HG03558 (cell line): ENCODE measurements around the gene GIN1.

ENCODE experiments used
- ATAC-seq: cut with Tn5 transposase; IDR thresholded peaks from one replicate; pipeline ENCODE4 v1.9.1; 2021; ENCODE audit warnings: moderate number of reproducible peaks; ENCODE audit not compliant: unreplicated experiment; ENCODE audit errors: extremely low read depth

The GIN1 gene

GRCh38 chr5:103041071-103041676 is 78.8 kb downstream of the GIN1 start:
- no peak for ATAC-seq

DNA sequence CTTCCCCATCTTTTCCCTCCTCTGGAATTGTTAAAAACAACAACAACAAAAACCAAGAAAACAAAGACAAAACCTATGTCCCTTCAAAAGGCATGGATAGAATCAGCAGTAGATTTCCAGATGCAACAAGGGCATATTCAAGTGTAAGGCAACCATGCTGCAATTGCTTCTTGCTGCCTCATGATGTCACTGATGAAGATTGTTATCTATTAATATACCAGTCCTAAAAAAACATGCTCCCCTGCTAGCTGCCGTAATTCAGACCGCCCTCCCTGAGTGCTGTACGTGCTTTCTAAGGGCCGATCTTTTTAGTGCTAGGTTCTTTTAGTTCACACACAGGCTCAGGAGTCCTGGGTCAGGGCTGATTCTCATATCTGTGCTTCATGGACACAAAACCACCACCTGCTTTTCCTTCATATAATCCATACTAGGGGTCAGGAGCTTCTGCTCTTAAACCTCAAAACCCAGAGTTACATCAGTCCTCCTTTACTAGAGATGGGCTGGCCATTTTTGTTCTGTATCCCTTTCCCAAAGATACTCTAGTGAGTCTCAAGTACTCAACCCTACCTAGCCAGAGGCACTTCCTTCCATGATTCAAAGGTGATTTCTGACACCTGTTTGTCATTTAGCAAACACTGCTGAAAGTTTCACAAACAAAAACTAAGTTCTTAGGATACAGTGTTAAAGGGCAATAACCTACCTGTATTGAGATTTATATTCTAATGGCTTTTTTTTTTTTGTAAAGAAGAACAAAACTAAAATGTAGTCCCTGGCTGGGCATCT is 82.1 kb downstream of the GIN1 start:
- ATAC-seq = no peak

DNA sequence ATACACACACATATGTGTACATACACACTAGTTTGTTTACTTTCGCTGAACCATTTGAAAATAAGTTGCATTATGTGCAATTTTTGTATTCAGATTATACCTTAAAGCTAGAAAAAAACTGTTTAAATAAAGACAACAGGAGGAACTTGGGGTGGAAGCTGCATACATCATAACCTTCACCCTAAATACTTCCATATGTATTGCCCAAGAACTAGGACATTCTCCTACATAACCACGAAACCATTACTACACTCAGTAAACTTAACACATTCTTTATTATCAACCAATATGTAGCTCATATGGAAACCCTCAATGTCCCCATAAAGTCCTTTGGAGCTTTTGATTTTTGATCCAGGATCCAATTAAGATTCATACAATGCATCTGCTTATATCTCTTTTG is 83.3 kb downstream of the GIN1 start:
- ATAC-seq = no peak
